ENCODE measurements around the gene KLHL17. TPM values are rescaled to one million over a fixed set of nuclear protein-coding genes. Genes with fewer than 3 reads are reported as not detected.

KLHL17 gene
- total RNA-seq, 1 experiment from 2014 or later: 41.4 TPM

- H4K91ac ChIP-seq (ENCODE audit: insufficient read length, low read depth, low read length): no peak overlapping the region
- Mint-ChIP-seq H3K27me3 (ENCODE audit: low read depth) (peaks cover 72% of the 10 kb centered on the region), H3K36me3 (ENCODE audit: insufficient read depth in 1 of 3, low read depth in 3 of 3) (peaks cover 0 to 2% (median 0%) of the 10 kb centered on the region in 3 experiments; a peak in 1 of 7 replicates), H3K4me1 (peaks cover 9 to 40% of the 10 kb centered on the region in 2 experiments), H3K27ac (no peak overlapping the region), H3K9me3 (no peaks in the 10 kb centered on the region), H3K4me3 (peak overlapping the region in 1 of 2 experiments; percentile 20; a peak in 1 of 5 replicates)
- no peak overlapping the region for H2AFZ ChIP-seq (ENCODE audit: low read length)
- no peak overlapping the region for H3T11ph ChIP-seq (ENCODE audit: low read length)
- H3K79me1 ChIP-seq (ENCODE audit: insufficient read depth, low read depth, low read length, poor library complexity, severe bottlenecking): no peaks in the 10 kb centered on the region
- H2BK5ac ChIP-seq (ENCODE audit: insufficient read length, low read length): no peak overlapping the region
- H3K4me1 ChIP-seq (ENCODE audit: insufficient read depth, low read length): no peaks in the 10 kb centered on the region
- no CpG with 5 or more reads among the region's 30 CpGs for WGBS (ENCODE audit: extremely low coverage, insufficient read length, low lambda C conversion rate)
- no peak overlapping the region for H2BK120ac ChIP-seq (ENCODE audit: low read depth, low read length, poor library complexity, severe bottlenecking)
- peaks cover 6% of the 10 kb centered on the region for H3K23me2 ChIP-seq (ENCODE audit: insufficient read length, low read depth, low read length, poor library complexity, severe bottlenecking)
- no peak overlapping the region for H2AK5ac ChIP-seq (ENCODE audit: insufficient read length, low read length)
- no peak overlapping the region for H3K27ac ChIP-seq (ENCODE audit: insufficient read length, low read depth, low read length)
- H3K18ac ChIP-seq (ENCODE audit: insufficient read length, low read depth, low read length): no peak overlapping the region
- H3K56ac ChIP-seq (ENCODE audit: insufficient read length, low read depth, low read length): no peak overlapping the region
- H4K20me1 ChIP-seq (ENCODE audit: control insufficient read depth, insufficient read depth, insufficient read length): no peaks in the 10 kb centered on the region
- H3K9me3 ChIP-seq (ENCODE audit: control insufficient read depth, low read depth, low read length): no peaks in the 10 kb centered on the region
- TF ChIP-seq CTCF (conservative IDR thresholded peaks at IDR 0.05): peak; percentile 51
- no peak overlapping the region for H3K4me2 ChIP-seq (ENCODE audit: insufficient read depth, insufficient read length, low read length)
- no peak overlapping the region for H3K9ac ChIP-seq (ENCODE audit: extremely low read depth, insufficient read length, low read length)
- no peak overlapping the region for H4K5ac ChIP-seq (ENCODE audit: insufficient read length, low read depth, low read length)
- no peak overlapping the region for H3K23ac ChIP-seq (ENCODE audit: insufficient read length, low read depth, low read length)
- H3K14ac ChIP-seq (ENCODE audit: insufficient read depth, low read length): no peak overlapping the region
- no peak overlapping the region for H2BK15ac ChIP-seq (ENCODE audit: low read depth, low read length)
- no peak overlapping the region for H2BK12ac ChIP-seq (ENCODE audit: insufficient read length, low read depth, low read length)
- no peaks in the 10 kb centered on the region for H3K79me2 ChIP-seq (ENCODE audit: insufficient read depth, low read length)
- no peak overlapping the region for H3K4ac ChIP-seq (ENCODE audit: low read depth, low read length)
- H2BK20ac ChIP-seq (ENCODE audit: low read depth, low read length, poor library complexity, severe bottlenecking): no peak overlapping the region
- H3K27me3 ChIP-seq (ENCODE audit: insufficient read depth, low read length): peaks cover 51% of the 10 kb centered on the region
- peak; percentile 79 for DNase-seq
- no peak overlapping the region for H4K8ac ChIP-seq (replicated peaks; ENCODE audit: insufficient read length, low read depth, low read length)
These were observed 21.5 kb upstream of the KLHL17 start for GRCh38 chr1:938711-939489.

Data from H9 (cell line).